Esophagus muscularis mucosa (tissue), 4 donors: ENCODE data around the gene ACOXL.

ENCODE experiments used
- EP300 ChIP-seq: sonication (generic); formaldehyde crosslinking; IDR thresholded peaks from one replicate; pipeline ENCODE4 v1.6.1; 2017; ENCODE audit warnings: antibody characterized with exemption
- POLR2A ChIP-seq: fragments of 450-650 bp; IDR thresholded peaks from one replicate; pipeline ENCODE4 v1.6.1; 2017; ENCODE audit warnings: antibody characterized with exemption, moderate library complexity, mild to moderate bottlenecking, low read depth
- POLR2AphosphoS5 ChIP-seq, 2 donors: sonication (generic); formaldehyde crosslinking; IDR thresholded peaks; one replicate each; pipeline ENCODE4 v1.6.1; 2017; ENCODE audit warnings: antibody characterized with exemption in 2 of 2
- TF ChIP-seq, protein P1 (sequence below), 3 experiments: fragments of 200-600 bp in 2 of 3; fragments of 450-650 bp in 1 of 3; sonication (generic) in 2 of 3; IDR thresholded peaks; one replicate each; pipeline ENCODE4 v1.5.1; 2017 to 2019; ENCODE audit warnings: antibody characterized with exemption in 3 of 3, mild to moderate bottlenecking in 2 of 3, moderate library complexity in 1 of 3

DNA sequence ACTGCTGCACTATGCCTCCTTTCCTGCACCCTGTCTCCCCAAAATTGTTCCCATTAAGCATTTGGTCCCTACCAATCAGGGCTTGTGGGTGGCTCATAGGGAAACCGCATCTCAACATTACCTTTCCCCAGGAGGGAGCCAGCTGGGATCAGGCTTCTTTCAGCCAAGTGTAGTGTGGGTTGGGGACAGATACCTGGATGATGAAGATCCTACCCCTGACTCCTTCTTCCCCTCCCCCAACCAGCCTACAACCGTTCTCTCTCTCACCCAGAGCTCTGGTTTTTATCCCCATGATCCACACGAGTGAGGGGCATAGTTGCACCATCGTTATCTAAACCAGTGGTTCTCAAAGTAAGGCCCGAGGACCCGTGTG is 40.0 kb downstream of the ACOXL start:
- no peak for TF ChIP-seq POLR2AphosphoS5 (IDR thresholded peaks at IDR 0.05)
- no peak for TF ChIP-seq POLR2A
- TF ChIP-seq, protein P1, sequence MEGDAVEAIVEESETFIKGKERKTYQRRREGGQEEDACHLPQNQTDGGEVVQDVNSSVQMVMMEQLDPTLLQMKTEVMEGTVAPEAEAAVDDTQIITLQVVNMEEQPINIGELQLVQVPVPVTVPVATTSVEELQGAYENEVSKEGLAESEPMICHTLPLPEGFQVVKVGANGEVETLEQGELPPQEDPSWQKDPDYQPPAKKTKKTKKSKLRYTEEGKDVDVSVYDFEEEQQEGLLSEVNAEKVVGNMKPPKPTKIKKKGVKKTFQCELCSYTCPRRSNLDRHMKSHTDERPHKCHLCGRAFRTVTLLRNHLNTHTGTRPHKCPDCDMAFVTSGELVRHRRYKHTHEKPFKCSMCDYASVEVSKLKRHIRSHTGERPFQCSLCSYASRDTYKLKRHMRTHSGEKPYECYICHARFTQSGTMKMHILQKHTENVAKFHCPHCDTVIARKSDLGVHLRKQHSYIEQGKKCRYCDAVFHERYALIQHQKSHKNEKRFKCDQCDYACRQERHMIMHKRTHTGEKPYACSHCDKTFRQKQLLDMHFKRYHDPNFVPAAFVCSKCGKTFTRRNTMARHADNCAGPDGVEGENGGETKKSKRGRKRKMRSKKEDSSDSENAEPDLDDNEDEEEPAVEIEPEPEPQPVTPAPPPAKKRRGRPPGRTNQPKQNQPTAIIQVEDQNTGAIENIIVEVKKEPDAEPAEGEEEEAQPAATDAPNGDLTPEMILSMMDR (IDR thresholded peaks at IDR 0.05), result no peak
- TF ChIP-seq EP300, result no peak
